Natural killer cell (primary cell): ENCODE data around the gene TSPAN10. TPM values are rescaled to one million over a fixed set of nuclear protein-coding genes. Genes with fewer than 3 reads are reported as not detected.

Experiments used
- ATAC-seq, 3 donors: fragments of 150-1000 bp in 2 of 3; fragments of 200-7000 bp in 1 of 3; cut with Tn5 transposase; 1 replicate in 1 of 3; 2 replicates in 2 of 3; pipeline ENCODE4 v1.10.0; 2021; ENCODE audit warnings: mild to moderate bottlenecking in 2 of 3, moderate library complexity in 2 of 3
- DNase-seq, 2 donors: peaks; one replicate each; pipeline versions ENCODE4 v3.0.0 to v3.0.0-alpha.2; 2013 to 2021; ENCODE audit warnings: mixed read lengths in 1 of 2
- H3K27ac ChIP-seq: one replicate; pipeline ENCODE4 v1.5.1; 2013; ENCODE audit warnings: mild to moderate bottlenecking, low read length
- H3K27me3 ChIP-seq: one replicate; pipeline ENCODE4 v1.6.1; 2013; ENCODE audit warnings: low read length; ENCODE audit not compliant: control insufficient read depth, insufficient read depth
- H3K36me3 ChIP-seq: one replicate; pipeline ENCODE4 v1.6.1; 2013; ENCODE audit warnings: low read length; ENCODE audit not compliant: control insufficient read depth, insufficient read depth
- H3K4me1 ChIP-seq: one replicate; pipeline ENCODE4 v1.6.1; 2013; ENCODE audit warnings: low read length; ENCODE audit not compliant: control insufficient read depth, insufficient read depth
- H3K4me3 ChIP-seq: one replicate; pipeline ENCODE4 v1.5.1; 2013; ENCODE audit warnings: low read length
- H3K9me3 ChIP-seq: one replicate; pipeline ENCODE4 v1.6.1; 2013; ENCODE audit warnings: low read length; ENCODE audit not compliant: control insufficient read depth, insufficient read depth
- H3K27ac Mint-ChIP-seq, 2 donors: one replicate each; pipeline ENCODE4 v1.8.0; 2022; ENCODE audit warnings: mild to moderate bottlenecking in 2 of 2, mixed read lengths in 2 of 2, moderate library complexity in 1 of 2
- H3K27me3 Mint-ChIP-seq, 2 donors: one replicate each; pipeline ENCODE4 v1.8.0; 2022; ENCODE audit warnings: low read depth in 2 of 2, mixed read lengths in 2 of 2
- H3K36me3 Mint-ChIP-seq: one replicate; pipeline ENCODE4 v1.8.0; 2022; ENCODE audit warnings: mixed read lengths
- H3K4me1 Mint-ChIP-seq, 2 donors: one replicate each; pipeline ENCODE4 v1.8.0; 2022; ENCODE audit warnings: mixed read lengths in 2 of 2
- H3K4me3 Mint-ChIP-seq: one replicate; pipeline ENCODE4 v1.8.0; 2022; ENCODE audit warnings: mild to moderate bottlenecking, moderate library complexity, mixed read lengths
- H3K9me3 Mint-ChIP-seq, 2 donors: one replicate each; pipeline ENCODE4 v1.8.0; 2022; ENCODE audit warnings: mixed read lengths in 2 of 2
- WGBS: methylation state at CpG from one replicate; pipeline ENCODE4 v1.1.7; 2013; ENCODE audit warnings: missing lambda C conversion rate; ENCODE audit not compliant: insufficient coverage; 5-methylcytosine and 5-hydroxymethylcytosine counted together
- intact Hi-C: fragments of 100-400 bp; cut with micrococcal nuclease; formaldehyde crosslinking; loops from one replicate; pipeline ENCODE4 v1.14.2; 2022
- total RNA-seq, 4 donors: library from RNA; stranded (reverse); fragments of 120-200 nt in 1 of 4; gene quantifications; one replicate each; pipeline versions ENCODE4 v1.2.3 to v1.2.4, GENCODE V29; 2013 to 2022
- TF ChIP-seq, protein P1 (sequence below): fragments of 200-600 bp; IDR thresholded peaks from one replicate; pipeline ENCODE4 v1.8.0; 2022; ENCODE audit warnings: antibody characterized with exemption

Gene TSPAN10
- total RNA-seq, 3 donors from 2014 or later (not counting 1 experiment from before 2014, with no cell fraction given) = 0.24 to 0.35 (median 0.29) TPM

DNA sequence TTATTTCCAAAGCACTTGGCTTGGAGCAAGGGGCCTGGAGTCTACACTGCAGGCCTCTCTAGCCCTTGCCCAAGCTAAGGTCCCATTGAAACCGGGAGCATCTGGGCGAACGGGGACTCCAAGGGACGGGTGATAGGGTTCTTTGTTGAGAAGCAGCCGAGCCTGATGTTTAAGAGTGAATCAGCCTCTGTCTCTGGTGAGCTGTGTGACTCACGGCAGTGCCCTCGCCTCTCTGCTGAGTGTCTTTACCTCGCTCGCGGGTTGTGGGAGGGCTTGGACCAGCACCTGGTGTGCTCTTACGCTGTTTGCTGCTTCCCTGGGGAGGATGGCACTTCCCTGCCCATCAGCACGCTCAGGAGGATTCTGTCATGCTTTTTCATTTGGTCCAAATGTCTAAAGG is 48.1 kb downstream of the TSPAN10 start:
- TF ChIP-seq, protein P1, sequence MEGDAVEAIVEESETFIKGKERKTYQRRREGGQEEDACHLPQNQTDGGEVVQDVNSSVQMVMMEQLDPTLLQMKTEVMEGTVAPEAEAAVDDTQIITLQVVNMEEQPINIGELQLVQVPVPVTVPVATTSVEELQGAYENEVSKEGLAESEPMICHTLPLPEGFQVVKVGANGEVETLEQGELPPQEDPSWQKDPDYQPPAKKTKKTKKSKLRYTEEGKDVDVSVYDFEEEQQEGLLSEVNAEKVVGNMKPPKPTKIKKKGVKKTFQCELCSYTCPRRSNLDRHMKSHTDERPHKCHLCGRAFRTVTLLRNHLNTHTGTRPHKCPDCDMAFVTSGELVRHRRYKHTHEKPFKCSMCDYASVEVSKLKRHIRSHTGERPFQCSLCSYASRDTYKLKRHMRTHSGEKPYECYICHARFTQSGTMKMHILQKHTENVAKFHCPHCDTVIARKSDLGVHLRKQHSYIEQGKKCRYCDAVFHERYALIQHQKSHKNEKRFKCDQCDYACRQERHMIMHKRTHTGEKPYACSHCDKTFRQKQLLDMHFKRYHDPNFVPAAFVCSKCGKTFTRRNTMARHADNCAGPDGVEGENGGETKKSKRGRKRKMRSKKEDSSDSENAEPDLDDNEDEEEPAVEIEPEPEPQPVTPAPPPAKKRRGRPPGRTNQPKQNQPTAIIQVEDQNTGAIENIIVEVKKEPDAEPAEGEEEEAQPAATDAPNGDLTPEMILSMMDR = no peak
- no peaks in the 10 kb centered on the region for H3K27me3 Mint-ChIP-seq
- no peaks in the 10 kb centered on the region for H3K9me3 ChIP-seq
- peak overlapping the region; percentile 60 for H3K4me3 ChIP-seq
- H3K9me3 Mint-ChIP-seq = no peaks in the 10 kb centered on the region
- DNase-seq (no peak), ATAC-seq (no peak)
- intact Hi-C loops = no loop called here
- no peaks in the 10 kb centered on the region for H3K36me3 Mint-ChIP-seq
- 70% methylated on average over 12 of the region's 12 CpGs for WGBS
- no peak overlapping the region for H3K27ac ChIP-seq
- peaks cover 33% of the 10 kb centered on the region for H3K36me3 ChIP-seq
- no peaks in the 10 kb centered on the region for H3K27me3 ChIP-seq
- H3K4me3 Mint-ChIP-seq = peak overlapping the region; percentile 78
- H3K4me1 ChIP-seq = peaks cover 30% of the 10 kb centered on the region
- H3K4me1 Mint-ChIP-seq = peaks cover 18 to 45% of the 10 kb centered on the region in 2 donors
- peak overlapping the region; percentile 79 to 88 for H3K27ac Mint-ChIP-seq

DNA sequence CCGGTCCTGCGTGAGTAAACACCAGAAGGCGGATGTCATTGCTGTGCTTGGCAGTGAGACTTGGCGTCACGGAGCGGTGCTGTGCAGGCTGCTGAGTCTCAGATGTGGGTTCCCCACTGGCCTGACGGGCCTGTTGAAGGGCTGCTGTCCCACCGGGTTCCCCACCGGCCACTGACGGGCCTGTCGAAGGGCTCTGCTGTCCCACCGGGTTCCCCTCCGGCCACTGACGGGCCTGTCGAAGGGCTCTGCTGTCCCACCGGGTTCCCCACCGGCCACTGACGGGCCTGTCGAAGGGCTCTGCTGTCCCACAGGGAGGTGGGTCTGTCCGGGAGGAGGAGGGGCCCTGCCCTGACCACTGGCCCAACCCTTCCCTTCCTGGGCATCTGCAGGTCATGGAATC is 49.6 kb downstream of the TSPAN10 start:
- ATAC-seq (no peak), DNase-seq (no peak)
- Histone ChIP-seq H3K27ac (no peak overlapping the region), H3K27me3 (no peaks in the 10 kb centered on the region), H3K4me3 (no peak overlapping the region), H3K9me3 (no peaks in the 10 kb centered on the region), H3K4me1 (peaks cover 30% of the 10 kb centered on the region), H3K36me3 (peaks cover 48% of the 10 kb centered on the region)
- peaks cover 18 to 46% of the 10 kb centered on the region in 2 donors for H3K4me1 Mint-ChIP-seq
- TF ChIP-seq, protein P1 = no peak
- H3K27me3 Mint-ChIP-seq = no peaks in the 10 kb centered on the region
- peak overlapping the region in 1 of 2 donors; percentile 31 for H3K27ac Mint-ChIP-seq
- intact Hi-C loops = no loop called here
- 96% methylated on average over 20 of the region's 20 CpGs for WGBS
- no peaks in the 10 kb centered on the region for H3K9me3 Mint-ChIP-seq
- no peak overlapping the region for H3K4me3 Mint-ChIP-seq
- H3K36me3 Mint-ChIP-seq = no peaks in the 10 kb centered on the region

DNA sequence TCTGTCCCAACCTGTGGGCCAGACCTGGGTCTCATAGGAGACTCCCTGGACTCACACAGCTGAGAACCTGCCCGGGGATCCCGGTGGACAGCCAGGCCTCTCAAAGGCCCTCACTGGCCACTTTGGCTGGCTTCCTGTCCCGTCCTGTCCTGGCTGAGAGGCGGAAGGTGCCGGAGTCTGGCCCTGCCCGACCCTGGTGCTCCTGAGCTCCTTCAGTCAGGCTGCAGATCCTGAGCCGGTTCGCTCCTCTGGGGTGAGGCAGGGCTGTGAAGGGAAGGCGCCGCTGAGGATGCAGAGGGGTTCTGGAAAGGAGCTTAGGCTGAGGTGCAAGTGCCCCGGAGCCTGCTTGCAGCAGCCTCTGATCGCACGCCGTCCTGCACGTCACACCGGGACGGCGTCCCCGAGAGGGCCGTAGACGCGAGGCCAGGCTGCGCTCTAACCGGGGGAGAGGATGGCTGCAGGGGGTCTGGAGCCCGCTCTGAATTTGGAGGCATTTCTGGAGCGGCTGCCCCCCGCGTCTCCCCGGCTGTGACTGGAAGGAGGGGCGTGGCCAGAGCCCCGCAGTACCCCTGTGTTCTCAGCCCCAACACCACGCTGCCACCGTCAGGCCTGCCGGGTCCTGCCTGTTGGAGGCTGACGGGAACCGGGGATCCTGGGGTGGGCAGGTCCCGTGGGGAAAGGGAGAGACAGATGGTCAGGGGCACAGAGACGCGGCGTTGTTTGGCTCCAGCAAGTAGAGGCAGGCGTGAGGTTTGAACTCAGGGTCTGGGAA is 51.0 kb downstream of the TSPAN10 start:
- H3K9me3 ChIP-seq = no peaks in the 10 kb centered on the region
- Mint-ChIP-seq H3K27me3 (no peaks in the 10 kb centered on the region), H3K4me1 (peaks cover 18 to 40% of the 10 kb centered on the region in 2 donors), H3K36me3 (no peaks in the 10 kb centered on the region), H3K27ac (no peak overlapping the region), H3K9me3 (no peaks in the 10 kb centered on the region), H3K4me3 (no peak overlapping the region)
- no peak overlapping the region for H3K4me3 ChIP-seq
- 96% methylated on average over 41 of the region's 41 CpGs for WGBS
- no peak for DNase-seq
- H3K36me3 ChIP-seq = peaks cover 58% of the 10 kb centered on the region
- H3K27me3 ChIP-seq = no peaks in the 10 kb centered on the region
- no peak for ATAC-seq
- intact Hi-C loops = no loop called here
- TF ChIP-seq, protein P1 = no peak
- H3K4me1 ChIP-seq = peaks cover 21% of the 10 kb centered on the region
- H3K27ac ChIP-seq = no peak overlapping the region
